GM18858 (cell line): ENCODE measurements around the gene PLET1.

Experiments
- ATAC-seq: cut with Tn5 transposase; IDR thresholded peaks from one replicate; pipeline ENCODE4 v1.9.1; 2021; ENCODE audit not compliant: unreplicated experiment

PLET1 gene

DNA sequence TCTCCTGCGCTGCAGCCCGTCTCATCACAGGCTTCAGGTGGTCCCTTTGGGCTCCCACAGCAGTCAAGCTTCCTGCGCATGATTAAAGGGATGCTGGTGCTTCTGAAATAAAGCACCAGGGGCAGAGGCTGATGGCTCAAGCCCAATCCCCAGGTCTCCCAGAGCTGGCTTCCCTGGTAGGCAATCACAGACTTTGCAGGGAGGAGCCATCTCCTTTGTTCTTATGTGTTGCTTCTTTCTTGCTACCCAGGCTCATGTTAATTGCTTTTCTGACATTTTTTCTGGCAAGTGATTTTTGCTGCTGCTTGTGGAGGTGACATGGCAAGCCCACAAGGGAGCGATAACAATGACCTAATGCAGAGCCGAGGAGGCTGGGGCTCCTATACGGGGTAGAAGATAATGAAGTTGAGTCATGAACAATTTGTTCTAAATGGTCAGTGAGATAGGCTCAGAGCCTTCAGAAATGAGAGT is 25.2 kb upstream of the PLET1 start:
- no peak for ATAC-seq

DNA sequence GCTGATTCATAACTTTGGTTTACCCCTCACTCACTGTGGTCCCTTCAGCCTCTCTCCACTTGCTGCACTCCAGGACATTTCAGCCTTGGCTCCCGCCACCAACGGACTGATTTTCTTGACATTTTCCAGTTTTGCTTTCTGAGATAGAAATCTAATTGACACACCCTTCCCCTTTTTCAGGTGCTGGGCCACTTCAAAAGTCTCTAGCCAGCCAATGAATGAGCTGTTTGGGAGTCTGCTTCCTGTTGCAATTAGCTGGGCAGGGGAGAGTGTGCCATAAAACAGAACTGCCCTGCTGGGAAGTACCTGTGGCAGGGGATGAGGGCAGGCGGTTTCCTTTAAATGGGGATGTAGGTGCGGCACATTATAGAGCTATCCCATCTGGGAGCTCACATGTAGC is 21.1 kb upstream of the PLET1 start:
- no peak for ATAC-seq

DNA sequence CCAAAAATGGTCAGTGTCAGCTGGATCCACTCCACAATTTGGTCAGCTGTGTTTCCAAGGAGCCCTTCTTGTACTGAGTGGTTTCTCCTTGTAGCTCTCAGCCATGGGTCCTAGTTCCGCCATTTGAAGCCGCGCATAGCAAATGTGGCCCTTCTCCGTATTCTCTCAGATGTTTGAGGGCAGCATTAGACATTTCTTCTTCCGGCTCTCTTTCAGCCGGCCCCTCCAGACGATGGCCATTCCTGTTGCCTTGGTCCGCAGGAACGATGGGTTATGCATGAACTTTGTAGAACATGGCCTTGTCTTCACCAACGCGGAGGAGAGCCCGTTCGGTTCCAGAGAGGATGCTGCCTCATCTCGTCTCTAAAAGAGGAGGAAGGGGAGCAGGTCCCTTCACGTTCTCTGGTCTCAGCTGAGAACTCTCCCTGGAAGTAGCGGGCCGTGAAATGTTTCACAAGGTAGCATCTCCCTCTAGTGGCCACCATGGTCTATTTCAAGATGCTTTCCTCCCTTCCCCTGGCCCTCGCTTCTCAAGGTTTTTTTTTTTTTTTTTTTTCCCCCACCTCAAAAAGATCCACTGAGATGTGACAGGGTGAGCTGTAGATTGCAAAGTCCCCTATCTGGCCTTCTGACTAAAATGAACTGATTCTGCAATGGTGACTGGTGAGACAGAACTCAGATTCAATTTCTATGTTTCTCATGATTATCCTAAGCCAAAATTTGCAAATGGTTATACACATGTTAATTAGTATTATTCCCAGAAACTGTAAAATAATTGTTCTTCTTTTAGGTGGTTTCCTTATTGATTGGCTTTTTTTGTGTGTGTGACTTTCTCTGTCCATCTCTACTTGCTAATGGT is 19.8 kb upstream of the PLET1 start:
- peak; percentile 62 for ATAC-seq

DNA sequence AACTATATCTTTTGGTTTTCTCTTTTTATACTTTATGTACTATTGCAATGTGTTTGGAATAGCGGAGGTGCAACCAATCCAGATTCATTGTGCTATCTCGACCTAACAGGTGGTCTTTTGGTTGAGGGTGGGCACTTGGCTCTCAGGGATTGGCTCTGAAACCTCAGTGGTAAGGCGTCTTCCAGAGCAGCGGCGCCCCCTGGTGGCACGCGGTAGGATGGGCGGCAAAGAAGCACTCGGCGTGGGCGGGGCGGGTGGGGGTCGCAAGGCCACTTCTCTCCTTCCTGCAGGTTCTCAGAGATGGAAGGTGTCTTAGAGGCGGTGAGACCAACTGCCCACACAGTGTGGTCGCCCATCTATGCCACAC is 19.2 kb upstream of the PLET1 start:
- no peak for ATAC-seq

DNA sequence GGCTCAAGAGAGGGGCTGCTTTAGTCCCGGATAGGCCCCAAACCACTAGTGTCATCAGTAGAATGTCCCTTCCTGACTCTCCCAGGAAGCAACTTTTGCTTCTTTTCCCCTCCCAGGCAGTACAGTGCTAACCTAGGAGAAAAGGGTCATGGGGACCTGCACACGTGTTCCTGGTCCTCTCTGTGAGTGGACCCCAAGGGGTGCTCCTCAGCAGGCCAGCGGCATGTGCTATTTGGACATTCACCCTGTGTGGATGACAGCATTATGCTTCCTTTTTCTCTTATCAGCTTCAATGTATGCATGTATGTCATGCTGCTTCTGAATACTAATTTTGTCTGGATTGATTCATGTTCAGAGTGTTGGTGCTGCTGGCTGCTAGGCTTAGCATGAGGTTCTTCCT is 18.1 kb upstream of the PLET1 start:
- ATAC-seq, result no peak

DNA sequence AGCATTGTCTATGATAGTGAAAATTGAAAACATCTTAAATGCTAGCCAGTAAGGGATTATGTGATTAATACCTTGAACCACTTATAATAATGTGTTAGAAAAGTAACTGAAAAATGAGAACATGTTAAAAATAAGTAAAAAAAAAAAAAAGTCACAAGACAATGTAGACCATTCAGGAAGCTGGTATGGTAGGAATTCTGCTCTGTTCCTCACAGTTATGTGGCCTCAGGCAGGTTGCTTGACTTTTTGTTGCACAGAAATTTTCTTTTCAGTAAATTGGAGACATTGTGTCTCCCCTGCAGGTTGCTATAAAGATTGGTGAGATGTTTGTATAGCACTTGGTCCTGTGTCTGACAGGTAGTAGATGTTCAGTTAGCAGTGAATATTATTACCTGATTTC is 17.3 kb upstream of the PLET1 start:
- no peak for ATAC-seq

DNA sequence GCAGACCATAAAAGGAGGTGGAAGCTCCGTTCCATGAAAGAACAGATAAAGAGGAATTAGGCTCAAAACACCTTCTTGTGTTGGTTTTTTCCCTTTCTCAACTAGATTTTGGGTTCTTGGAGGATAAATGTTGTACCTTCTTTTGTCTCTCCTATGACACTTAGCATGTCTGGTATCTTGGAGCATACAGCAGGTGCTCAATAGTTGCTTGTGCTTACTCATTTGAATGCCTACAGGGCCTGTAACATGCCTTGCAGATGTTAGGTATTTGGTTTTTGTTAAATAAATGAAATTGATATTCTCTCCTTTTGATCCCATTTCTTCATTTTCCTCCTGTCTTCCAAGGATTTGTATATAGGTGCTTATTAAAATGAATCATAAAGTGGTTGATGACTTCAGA is 16.4 kb upstream of the PLET1 start:
- no peak for ATAC-seq

DNA sequence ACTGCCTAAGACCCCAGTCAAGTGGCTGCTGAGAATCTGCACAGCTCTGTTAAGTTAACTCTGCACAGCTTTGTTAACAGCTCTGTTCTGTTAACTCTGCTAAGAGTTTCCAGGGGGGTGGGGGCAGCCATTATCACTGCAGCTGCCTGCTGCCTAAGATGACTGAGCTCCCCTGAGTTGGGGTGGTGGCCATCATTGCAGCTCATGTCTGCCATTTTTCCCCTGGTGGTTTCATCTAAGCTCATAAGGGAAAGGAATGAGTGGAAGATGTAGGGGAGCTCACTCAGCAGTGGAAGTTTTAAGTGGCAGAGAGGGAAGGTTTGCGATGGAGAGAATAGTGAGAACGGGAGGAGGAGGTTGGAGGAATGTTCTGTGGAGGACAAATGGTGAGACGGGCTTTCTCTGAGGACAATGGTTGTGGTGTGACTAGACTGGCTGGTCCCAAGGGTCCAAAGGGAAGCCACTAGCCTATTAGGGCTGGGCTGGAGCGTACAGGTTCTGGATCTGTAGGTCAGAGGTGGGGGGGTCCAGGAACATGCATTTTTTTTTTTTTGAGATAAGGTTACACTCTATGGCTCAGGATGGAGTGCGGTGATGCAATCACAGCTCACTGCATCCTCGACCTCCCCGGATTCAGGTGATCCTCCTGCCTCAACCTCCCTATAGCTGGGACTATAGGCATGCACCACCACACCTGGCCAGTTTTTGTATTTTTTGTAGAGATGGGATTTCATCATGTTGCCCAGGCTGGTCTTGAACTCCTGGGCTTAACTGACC is 13.5 kb upstream of the PLET1 start:
- no peak for ATAC-seq

DNA sequence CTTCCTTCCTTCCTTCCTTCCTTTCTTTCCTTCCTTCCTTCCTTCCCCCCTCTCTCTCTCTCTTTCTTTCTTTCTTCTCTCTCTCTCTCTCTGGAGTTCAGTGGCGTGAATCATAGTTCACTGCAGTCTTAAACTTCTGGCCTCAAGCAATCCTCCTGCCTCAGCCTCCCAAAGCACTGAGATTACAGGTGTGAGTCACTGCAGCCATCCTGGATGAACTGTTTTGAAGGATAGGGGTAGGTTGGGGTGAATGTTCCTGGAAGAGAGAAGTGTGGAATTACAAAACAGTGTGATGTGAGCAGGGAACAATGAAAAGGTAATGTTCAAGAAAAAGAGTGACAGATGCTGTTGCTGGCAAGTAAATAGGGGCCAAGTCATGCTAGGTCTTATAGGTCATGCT is 12.4 kb upstream of the PLET1 start:
- no peak for ATAC-seq

DNA sequence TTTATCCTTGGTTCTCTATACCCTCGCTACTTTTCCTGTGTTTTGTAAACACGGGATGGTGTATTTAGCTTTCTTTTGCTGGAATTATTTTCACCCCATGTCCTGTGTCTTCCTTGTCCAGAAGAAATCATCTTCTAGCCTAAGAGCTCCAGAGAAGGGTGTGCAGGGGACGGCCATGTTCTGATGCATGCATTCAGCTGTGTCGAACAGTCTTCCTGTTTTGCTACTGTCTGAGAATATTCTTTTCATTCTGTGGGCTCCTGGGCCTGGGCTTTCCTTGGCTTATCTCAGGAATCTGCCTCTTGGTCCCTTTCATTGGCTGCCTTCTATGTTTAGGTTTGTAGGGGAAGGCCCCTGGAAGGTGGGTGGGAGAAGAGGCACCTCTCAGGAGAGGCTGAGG is 10.6 kb upstream of the PLET1 start:
- no peak for ATAC-seq

DNA sequence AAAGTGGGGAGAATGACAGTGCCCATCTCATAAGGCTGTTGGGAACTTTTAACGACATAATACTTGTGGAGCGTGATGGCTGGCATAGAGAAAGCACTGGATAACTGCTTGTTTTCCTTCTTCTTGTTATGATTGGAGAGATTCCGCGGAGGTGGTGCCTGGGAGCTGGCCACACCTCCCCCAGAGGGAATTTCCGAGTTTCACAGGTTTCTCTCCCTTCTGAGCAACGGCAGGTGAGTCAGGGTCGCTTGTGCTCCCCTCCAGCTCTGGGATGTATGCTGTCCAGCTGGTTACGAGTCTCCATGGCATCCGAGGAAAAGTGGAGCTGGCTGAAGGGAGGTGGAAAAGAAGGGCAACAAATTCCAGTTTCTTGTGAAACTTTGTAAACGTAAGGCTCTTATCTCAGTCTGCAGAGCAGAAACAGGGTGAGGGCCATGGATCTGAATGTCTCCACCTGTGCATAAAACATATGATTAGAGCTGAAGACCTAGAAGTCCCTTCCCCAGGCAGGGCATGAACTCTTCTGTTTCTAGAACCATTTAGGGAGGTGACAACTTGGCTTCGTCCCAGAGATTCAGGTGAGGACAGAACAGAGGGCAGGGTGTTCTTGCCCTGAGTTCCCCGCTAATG is 10.0 kb upstream of the PLET1 start:
- no peak for ATAC-seq

DNA sequence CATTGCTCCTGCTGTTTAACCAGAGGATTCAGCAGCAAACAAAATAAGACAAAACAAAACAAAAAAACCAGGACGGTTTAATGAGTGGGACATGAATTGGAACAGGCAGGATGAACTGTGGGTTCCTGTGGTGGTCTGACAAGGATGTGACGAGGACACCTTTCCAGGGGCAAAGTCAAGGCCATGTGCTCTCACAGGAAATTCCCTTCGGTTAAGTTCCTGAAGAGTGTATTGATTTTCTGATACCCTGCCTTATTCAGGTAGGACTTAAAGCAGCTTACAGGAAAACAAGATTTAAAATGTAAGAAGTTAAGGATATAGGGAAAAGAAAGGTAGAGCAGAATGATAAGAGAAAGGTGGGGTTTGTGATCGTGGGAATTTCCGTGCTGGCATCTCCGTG is 8.5 kb upstream of the PLET1 start:
- ATAC-seq, result no peak

DNA sequence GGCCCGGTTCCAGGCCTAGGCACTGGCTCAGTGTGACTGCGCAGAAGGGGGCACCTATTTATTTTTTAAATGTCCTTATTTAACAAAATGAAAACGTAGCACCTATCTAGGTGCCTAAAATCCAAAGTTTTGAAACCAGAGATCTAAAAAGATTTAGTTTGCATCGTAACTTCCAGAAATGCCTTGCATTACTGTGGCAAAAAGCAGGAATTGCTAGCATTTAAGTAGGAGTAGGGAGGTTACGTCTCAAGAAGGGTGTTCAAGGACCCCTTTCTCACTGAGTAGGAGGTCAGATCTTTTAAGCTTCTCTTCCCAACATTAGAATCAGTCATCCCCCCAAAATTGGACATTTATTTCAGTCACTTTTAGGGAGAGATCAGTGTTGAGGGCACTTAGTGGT is 7.7 kb upstream of the PLET1 start:
- no peak for ATAC-seq

DNA sequence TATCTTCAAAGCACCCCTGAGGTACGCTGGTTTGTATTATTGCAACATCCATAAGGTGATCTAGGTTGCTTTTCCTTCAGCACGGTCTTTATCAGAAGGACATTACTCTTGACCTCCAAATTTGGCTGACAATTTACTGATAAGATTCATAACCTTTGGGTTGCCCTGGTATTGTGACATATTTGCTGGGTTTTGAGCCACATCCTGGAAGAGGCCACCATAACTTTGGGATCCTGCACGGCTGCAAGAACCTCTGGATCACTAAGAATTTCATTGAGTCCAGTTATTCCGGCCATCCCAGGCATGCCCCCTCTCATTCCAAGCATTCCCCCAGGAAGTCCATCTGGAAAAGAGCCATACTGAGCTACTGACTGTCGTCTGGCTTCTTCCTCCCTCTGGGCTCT is 6.5 kb upstream of the PLET1 start:
- no peak for ATAC-seq

DNA sequence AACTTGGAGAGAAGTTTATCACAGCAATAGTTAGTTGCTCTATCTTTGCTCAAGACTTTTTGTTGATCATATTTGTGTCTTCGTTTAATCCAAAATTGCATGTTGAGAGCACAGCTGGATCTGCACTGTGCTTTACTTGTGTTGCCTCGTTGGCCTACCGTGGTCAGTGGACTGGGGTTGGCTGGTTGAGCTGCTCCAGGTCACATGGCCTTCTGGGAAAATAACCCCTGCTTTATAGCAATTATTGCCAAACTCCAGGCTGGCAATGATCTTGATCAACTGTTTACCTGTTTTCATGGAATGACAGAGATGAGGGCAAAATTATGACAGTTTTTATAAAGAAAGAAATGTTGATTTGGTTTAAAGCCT is 5.7 kb upstream of the PLET1 start:
- ATAC-seq, result no peak

DNA sequence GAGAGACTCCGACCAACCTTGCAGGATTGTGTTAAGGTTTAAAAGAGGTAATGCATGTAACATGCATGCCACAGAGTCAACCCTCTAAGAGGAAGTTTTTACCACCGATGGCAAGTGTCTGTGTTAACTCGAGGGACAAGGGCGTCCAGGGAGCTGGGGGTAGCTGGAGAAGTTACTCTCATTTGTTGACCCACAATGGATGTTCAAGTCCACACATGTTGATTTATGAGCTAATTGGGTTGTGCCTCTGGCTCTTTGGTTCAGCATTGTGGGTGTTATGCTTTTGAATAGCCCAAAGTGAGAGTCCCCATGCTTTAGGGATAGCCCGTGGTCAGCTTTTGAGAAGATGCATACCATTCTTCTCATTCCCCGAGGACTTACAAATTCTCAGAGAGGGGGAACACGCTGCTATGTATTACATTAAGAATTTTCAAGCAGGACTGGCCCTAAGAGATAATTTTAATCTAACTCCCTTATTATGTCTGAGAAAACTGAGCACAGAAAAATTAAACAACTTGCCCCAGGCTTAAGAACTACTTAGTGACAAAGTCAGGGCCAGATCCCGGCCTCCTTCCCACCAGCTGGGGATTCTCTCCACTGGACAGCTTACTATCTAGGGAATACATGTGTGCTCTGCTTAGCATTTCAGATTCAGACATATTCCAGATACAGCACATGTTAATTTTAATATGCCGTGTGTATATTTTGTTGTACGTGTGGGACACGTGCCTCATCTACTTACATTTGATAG is 5.2 kb upstream of the PLET1 start:
- no peak for ATAC-seq

DNA sequence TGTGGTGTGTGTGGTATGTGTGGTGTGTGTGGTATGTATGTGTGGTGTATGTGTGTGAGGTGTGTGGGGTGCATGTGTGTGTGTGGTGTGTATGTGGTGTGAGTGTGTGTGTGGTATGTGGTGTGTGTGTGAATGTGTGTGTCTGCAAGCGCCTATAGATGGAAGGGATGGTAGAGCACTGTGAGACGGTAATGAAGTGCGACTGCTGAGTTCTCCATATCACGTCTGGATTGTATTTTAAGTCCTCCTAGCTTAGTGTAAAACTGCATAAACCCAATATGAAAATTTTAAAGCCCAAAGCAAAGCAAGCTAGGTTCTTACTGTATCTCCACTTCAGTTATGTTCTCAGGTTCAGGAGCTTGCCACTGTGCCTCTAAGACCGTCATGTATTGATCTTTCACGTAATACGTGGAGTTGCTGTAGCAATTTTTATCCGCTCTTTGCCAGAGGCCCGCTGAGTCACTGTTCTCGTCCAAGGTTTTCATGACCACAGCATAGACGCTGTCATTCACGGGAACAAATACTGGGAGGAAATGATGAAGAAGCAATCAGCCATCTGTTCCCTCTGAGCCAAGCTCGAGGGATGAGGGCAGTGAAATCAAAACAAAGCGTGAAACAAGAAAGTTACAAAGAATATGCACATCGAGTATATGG is 5.5 kb downstream of the PLET1 start:
- no peak for ATAC-seq

DNA sequence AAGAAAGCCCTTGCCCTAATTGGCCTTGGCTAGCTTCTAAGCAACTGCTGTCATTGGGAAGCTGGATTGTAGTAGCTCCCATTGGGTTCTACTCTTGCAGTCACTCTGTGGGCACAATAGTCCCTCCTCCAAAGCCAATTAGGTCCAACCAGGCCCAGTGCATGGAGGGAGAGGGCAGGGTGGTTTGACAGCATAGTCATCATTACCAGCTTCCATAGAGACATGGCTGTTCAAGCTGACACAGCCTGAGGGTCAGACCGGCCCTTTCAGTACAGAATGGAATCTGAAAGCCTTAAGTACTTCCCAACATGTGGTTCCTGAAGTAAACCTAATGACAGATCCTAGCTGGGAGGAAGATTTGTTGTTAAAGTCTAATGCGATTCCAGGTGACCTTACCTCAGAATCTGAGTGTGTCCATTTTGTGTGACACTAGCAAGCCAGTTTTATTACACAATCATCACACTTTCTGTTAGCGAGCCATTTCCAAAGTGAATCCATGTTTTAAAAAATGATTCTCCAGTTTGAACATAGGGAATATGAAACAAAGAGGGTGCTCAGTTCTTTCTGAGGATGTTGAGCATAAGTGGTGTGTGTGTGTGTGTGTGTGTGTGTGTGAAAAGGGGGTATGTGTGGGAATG is 6.9 kb downstream of the PLET1 start:
- ATAC-seq, result no peak

DNA sequence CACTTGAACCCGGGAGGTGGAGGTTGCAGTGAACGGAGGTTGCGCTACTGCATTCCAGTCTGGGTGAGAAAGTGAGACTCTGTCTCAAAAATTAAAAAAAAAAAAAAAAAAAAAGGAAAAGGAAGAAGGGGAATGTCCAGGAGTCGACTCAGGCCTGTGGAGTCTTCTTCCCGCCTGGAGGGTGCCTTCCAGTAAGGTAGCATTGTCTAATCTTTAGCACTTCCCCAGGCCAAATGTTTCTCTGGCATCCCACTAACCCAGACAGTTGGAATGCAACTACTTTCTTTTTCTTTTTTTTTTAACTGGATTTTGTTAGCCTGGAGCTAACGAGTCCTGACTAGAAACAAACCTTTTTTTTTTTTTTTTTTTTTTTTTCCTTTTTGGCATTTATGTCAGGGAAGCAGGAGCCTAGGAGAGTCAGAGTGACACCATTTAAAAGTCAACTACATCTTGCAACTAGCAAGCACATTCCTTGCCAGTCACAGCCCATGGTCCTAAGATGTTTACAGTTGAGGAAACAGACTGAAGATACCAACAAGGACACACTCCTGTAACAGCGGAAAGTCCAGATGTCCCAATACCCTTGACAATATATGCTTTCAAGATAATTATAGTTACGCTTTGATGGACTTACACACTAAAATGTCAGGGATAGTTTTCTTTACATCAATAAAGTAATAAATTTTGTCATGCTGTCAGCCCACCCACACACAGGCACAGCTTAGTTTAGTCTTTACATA is 10.6 kb downstream of the PLET1 start:
- no peak for ATAC-seq

DNA sequence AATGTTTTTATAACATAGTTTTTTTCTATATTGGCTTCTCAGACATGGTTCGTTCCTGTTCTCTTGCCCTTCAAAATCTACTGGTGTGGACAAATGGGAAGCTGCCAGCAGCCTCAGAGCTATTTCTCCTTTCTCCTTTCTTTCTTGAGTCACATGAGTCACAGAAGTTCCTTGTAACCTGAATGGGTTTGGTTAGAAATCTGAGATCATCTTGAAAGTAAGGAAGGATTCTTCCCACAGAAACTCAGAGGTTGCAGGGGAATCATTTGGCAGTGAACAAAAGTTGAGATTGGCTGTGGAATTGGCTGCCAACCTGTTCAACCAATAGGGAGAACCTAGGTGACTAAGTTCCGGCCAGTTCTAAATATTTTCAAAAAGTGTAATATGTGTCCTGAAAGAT is 12.5 kb downstream of the PLET1 start:
- no peak for ATAC-seq
